GM10847 (cell line): ENCODE data around the gene DENND11.

ENCODE experiments used
- POLR2A ChIP-seq: IDR thresholded peaks from 2 replicates; pipeline ENCODE4 v1.6.1; 2011; ENCODE audit not compliant: insufficient read length; ENCODE audit errors: extremely low read depth

The DENND11 gene

GRCh38 chr7:141697211-141697871, 4.6 kb downstream of the DENND11 start:
- TF ChIP-seq POLR2A = no peak

- TF ChIP-seq POLR2A = no peak
Measured at GRCh38 chr7:141696348-141696747, 5.6 kb downstream of the DENND11 start.

GRCh38 chr7:141695803-141696289, 6.1 kb downstream of the DENND11 start:
- no peak for TF ChIP-seq POLR2A

- no peak for TF ChIP-seq POLR2A
Measured at GRCh38 chr7:141693082-141693481, 8.9 kb downstream of the DENND11 start.

GRCh38 chr7:141691961-141692360, 10.0 kb downstream of the DENND11 start:
- no peak for TF ChIP-seq POLR2A

GRCh38 chr7:141691540-141691939, 10.4 kb downstream of the DENND11 start:
- no peak for TF ChIP-seq POLR2A

GRCh38 chr7:141688043-141688442, 13.9 kb downstream of the DENND11 start:
- TF ChIP-seq POLR2A = no peak

- no peak for TF ChIP-seq POLR2A
Measured at GRCh38 chr7:141686670-141687069, 15.3 kb downstream of the DENND11 start.

GRCh38 chr7:141686074-141686473, 15.9 kb downstream of the DENND11 start:
- no peak for TF ChIP-seq POLR2A

- TF ChIP-seq POLR2A = no peak
Measured at GRCh38 chr7:141685285-141686023, 16.5 kb downstream of the DENND11 start.

GRCh38 chr7:141679014-141679413, 23.0 kb downstream of the DENND11 start:
- no peak for TF ChIP-seq POLR2A

- TF ChIP-seq POLR2A = no peak
Measured at GRCh38 chr7:141676618-141677017, 25.3 kb downstream of the DENND11 start.

- no peak for TF ChIP-seq POLR2A
Measured at GRCh38 chr7:141675436-141676215, 26.3 kb downstream of the DENND11 start.

- no peak for TF ChIP-seq POLR2A
Measured at GRCh38 chr7:141674702-141675101, 27.3 kb downstream of the DENND11 start.

- no peak for TF ChIP-seq POLR2A
Measured at GRCh38 chr7:141674171-141674671, 27.7 kb downstream of the DENND11 start.
